ENCODE data around the gene C1QTNF4. TPM values are rescaled to one million over a fixed set of nuclear protein-coding genes. Genes with fewer than 3 reads are reported as not detected.

The C1QTNF4 gene
- total RNA-seq, 1 donor from 2014 or later: 0.39 TPM

- H3K79me2 ChIP-seq (ENCODE audit: low read depth): peaks cover 30% of the 10 kb centered on the region
These were observed 22.9 kb downstream of the C1QTNF4 start for GRCh38 chr11:47571357-47571729.

GRCh38 chr11:47570651-47571356 lies 23.4 kb downstream of the C1QTNF4 start:
- Histone ChIP-seq H3K79me2 (ENCODE audit: low read depth) (peaks cover 33% of the 10 kb centered on the region), H3K4me2 (no peak overlapping the region), H3K27me3 (no peaks in the 10 kb centered on the region), H3F3A (ENCODE audit: low read depth) (peaks cover 6% of the 10 kb centered on the region), H3K4me3 (no peak overlapping the region), H3K9me3 (ENCODE audit: low read depth) (no peaks in the 10 kb centered on the region), H3K9ac (no peak overlapping the region), H3K4me1 (no peaks in the 10 kb centered on the region), H4K20me1 (ENCODE audit: low read depth) (peaks cover 4% of the 10 kb centered on the region), H2AFZ (replicated peaks) (no peak overlapping the region), H3K36me3 (peaks cover 5% of the 10 kb centered on the region), H3K27ac (no peak overlapping the region)
- peaks cover 9% of the 10 kb centered on the region for H3K27me3 Mint-ChIP-seq (ENCODE audit: insufficient read depth, low read depth)
- H3K36me3 Mint-ChIP-seq: peaks cover 20% of the 10 kb centered on the region
- peaks cover 11% of the 10 kb centered on the region for H3K4me1 Mint-ChIP-seq
- H3K9me3 Mint-ChIP-seq: no peaks in the 10 kb centered on the region
- DNase-seq (ENCODE audit: low spot score): no peak
- H3K27ac Mint-ChIP-seq: no peak overlapping the region
- TF ChIP-seq, protein P1, sequence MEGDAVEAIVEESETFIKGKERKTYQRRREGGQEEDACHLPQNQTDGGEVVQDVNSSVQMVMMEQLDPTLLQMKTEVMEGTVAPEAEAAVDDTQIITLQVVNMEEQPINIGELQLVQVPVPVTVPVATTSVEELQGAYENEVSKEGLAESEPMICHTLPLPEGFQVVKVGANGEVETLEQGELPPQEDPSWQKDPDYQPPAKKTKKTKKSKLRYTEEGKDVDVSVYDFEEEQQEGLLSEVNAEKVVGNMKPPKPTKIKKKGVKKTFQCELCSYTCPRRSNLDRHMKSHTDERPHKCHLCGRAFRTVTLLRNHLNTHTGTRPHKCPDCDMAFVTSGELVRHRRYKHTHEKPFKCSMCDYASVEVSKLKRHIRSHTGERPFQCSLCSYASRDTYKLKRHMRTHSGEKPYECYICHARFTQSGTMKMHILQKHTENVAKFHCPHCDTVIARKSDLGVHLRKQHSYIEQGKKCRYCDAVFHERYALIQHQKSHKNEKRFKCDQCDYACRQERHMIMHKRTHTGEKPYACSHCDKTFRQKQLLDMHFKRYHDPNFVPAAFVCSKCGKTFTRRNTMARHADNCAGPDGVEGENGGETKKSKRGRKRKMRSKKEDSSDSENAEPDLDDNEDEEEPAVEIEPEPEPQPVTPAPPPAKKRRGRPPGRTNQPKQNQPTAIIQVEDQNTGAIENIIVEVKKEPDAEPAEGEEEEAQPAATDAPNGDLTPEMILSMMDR (IDR thresholded peaks at IDR 0.05): no peak
- TF ChIP-seq EZH2 (IDR thresholded peaks at IDR 0.05) (no peak), EZH2phosphoT487 (IDR thresholded peaks at IDR 0.05) (no peak)
- no peak overlapping the region for H3K4me3 Mint-ChIP-seq

More at GRCh38 chr11:47571357-47571729, 22.9 kb downstream of the C1QTNF4 start:
- H3K27ac Mint-ChIP-seq: peak overlapping the region; percentile 34
- TF ChIP-seq, protein P1 (IDR thresholded peaks at IDR 0.05): no peak
- TF ChIP-seq EZH2 (IDR thresholded peaks at IDR 0.05): no peak
- TF ChIP-seq EZH2phosphoT487 (IDR thresholded peaks at IDR 0.05): no peak
- Histone ChIP-seq H3K9ac (no peak overlapping the region), H3K4me1 (no peaks in the 10 kb centered on the region), H3F3A (ENCODE audit: low read depth) (peaks cover 6% of the 10 kb centered on the region), H2AFZ (replicated peaks) (no peak overlapping the region), H3K4me2 (no peak overlapping the region), H4K20me1 (ENCODE audit: low read depth) (peaks cover 4% of the 10 kb centered on the region), H3K4me3 (no peak overlapping the region), H3K36me3 (peaks cover 5% of the 10 kb centered on the region), H3K27ac (no peak overlapping the region), H3K27me3 (no peaks in the 10 kb centered on the region), H3K9me3 (ENCODE audit: low read depth) (no peaks in the 10 kb centered on the region)
- peaks cover 20% of the 10 kb centered on the region for H3K36me3 Mint-ChIP-seq
- H3K27me3 Mint-ChIP-seq (ENCODE audit: insufficient read depth, low read depth): peaks cover 7% of the 10 kb centered on the region
- no peak for DNase-seq (ENCODE audit: low spot score)
- no peak overlapping the region for H3K4me3 Mint-ChIP-seq
- peaks cover 11% of the 10 kb centered on the region for H3K4me1 Mint-ChIP-seq
- no peaks in the 10 kb centered on the region for H3K9me3 Mint-ChIP-seq

GRCh38 chr11:47569646-47570045 lies 24.6 kb downstream of the C1QTNF4 start:
- peaks cover 9% of the 10 kb centered on the region for H3K27me3 Mint-ChIP-seq (ENCODE audit: insufficient read depth, low read depth)
- no peak overlapping the region for H3K9ac ChIP-seq
- H3K27ac Mint-ChIP-seq: no peak overlapping the region
- H3K4me2 ChIP-seq: no peak overlapping the region
- H2AFZ ChIP-seq (replicated peaks): no peak overlapping the region
- no peak overlapping the region for H3K27ac ChIP-seq
- peaks cover 11% of the 10 kb centered on the region for H3K4me1 Mint-ChIP-seq
- H3F3A ChIP-seq (ENCODE audit: low read depth): peaks cover 6% of the 10 kb centered on the region
- H3K36me3 ChIP-seq: peaks cover 5% of the 10 kb centered on the region
- H3K4me3 Mint-ChIP-seq: no peak overlapping the region
- peaks cover 4% of the 10 kb centered on the region for H4K20me1 ChIP-seq (ENCODE audit: low read depth)
- H3K4me1 ChIP-seq: no peaks in the 10 kb centered on the region
- peaks cover 15% of the 10 kb centered on the region for H3K36me3 Mint-ChIP-seq
- no peaks in the 10 kb centered on the region for H3K27me3 ChIP-seq
- no peaks in the 10 kb centered on the region for H3K9me3 ChIP-seq (ENCODE audit: low read depth)
- no peak overlapping the region for H3K4me3 ChIP-seq
- H3K79me2 ChIP-seq (ENCODE audit: low read depth): peaks cover 35% of the 10 kb centered on the region
- H3K9me3 Mint-ChIP-seq: no peaks in the 10 kb centered on the region
- no peak for DNase-seq (ENCODE audit: low spot score)
- TF ChIP-seq, protein P1 (IDR thresholded peaks at IDR 0.05): no peak
- TF ChIP-seq EZH2phosphoT487 (IDR thresholded peaks at IDR 0.05): no peak
- no peak for TF ChIP-seq EZH2 (IDR thresholded peaks at IDR 0.05)

Data from neural progenitor cell (in vitro differentiated cells).